H9 (cell line): Measurements from ENCODE around the gene INTS4. TPM values are rescaled to one million over a fixed set of nuclear protein-coding genes. Genes with fewer than 3 reads are reported as not detected.
A peak's percentile ranks its signal among the peaks of the same experiment; 100 is the strongest.

ENCODE experiments used
- DNase-seq: peaks from one replicate; pipeline ENCODE4 v3.0.0-alpha.2; 2017
- H2AFZ ChIP-seq: one replicate; pipeline ENCODE4 v1.6.1; 2013; ENCODE audit warnings: mild to moderate bottlenecking, low read length, control low read depth, moderate library complexity
- H2AK5ac ChIP-seq: 2 replicates; pipeline ENCODE4 v1.6.1; 2013; ENCODE audit warnings: low read length, control low read depth, mixed read lengths; ENCODE audit not compliant: insufficient read length
- H2BK120ac ChIP-seq: one replicate; pipeline ENCODE4 v1.6.1; 2013; ENCODE audit warnings: low read depth, mild to moderate bottlenecking, low read length, control low read depth, inconsistent platforms; ENCODE audit not compliant: poor library complexity, severe bottlenecking
- H2BK12ac ChIP-seq: 2 replicates; pipeline ENCODE4 v1.6.1; 2013; ENCODE audit warnings: low read length, control low read depth, mixed read lengths, low read depth; ENCODE audit not compliant: insufficient read length
- H2BK15ac ChIP-seq: 2 replicates; pipeline ENCODE4 v1.6.1; 2013; ENCODE audit warnings: low read depth, low read length, control low read depth
- H2BK20ac ChIP-seq: one replicate; pipeline ENCODE4 v1.6.1; 2013; ENCODE audit warnings: low read depth, mild to moderate bottlenecking, low read length, control low read depth, inconsistent platforms; ENCODE audit not compliant: poor library complexity, severe bottlenecking
- H2BK5ac ChIP-seq: 2 replicates; pipeline ENCODE4 v1.6.1; 2013; ENCODE audit warnings: low read length, control low read depth, mixed read lengths; ENCODE audit not compliant: insufficient read length
- H3K14ac ChIP-seq: 2 replicates; pipeline ENCODE4 v1.6.1; 2013; ENCODE audit warnings: low read length, control low read depth; ENCODE audit not compliant: insufficient read depth
- H3K18ac ChIP-seq: 2 replicates; pipeline ENCODE4 v1.6.1; 2013; ENCODE audit warnings: low read depth, mild to moderate bottlenecking, mixed read lengths, low read length, control low read depth; ENCODE audit not compliant: insufficient read length
- H3K23ac ChIP-seq: 2 replicates; pipeline ENCODE4 v1.6.1; 2013; ENCODE audit warnings: low read length, control low read depth, mixed read lengths, low read depth; ENCODE audit not compliant: insufficient read length
- H3K23me2 ChIP-seq: 2 replicates; pipeline ENCODE4 v1.6.1; 2013; ENCODE audit warnings: low read depth, mild to moderate bottlenecking, mixed read lengths, low read length, control low read depth; ENCODE audit not compliant: insufficient read length, poor library complexity, severe bottlenecking
- H3K27ac ChIP-seq: 2 replicates; pipeline ENCODE4 v1.5.1; 2013; ENCODE audit warnings: low read length, control low read depth, mixed read lengths, low read depth; ENCODE audit not compliant: insufficient read length
- H3K27me3 ChIP-seq: 2 replicates; pipeline ENCODE4 v1.6.1; 2013; ENCODE audit warnings: low read length, control low read depth, inconsistent platforms; ENCODE audit not compliant: insufficient read depth
- H3K4ac ChIP-seq: 2 replicates; pipeline ENCODE4 v1.6.1; 2013; ENCODE audit warnings: low read depth, mild to moderate bottlenecking, control low read depth, inconsistent platforms, low read length, moderate library complexity
- H3K4me1 ChIP-seq: 2 replicates; pipeline ENCODE4 v1.6.1; 2013; ENCODE audit warnings: low read length, control low read depth, inconsistent platforms; ENCODE audit not compliant: insufficient read depth
- H3K4me2 ChIP-seq: 2 replicates; pipeline ENCODE4 v1.6.1; 2013; ENCODE audit warnings: low read length, control low read depth, mixed read lengths; ENCODE audit not compliant: insufficient read length, insufficient read depth
- H3K56ac ChIP-seq: 2 replicates; pipeline ENCODE4 v1.6.1; 2013; ENCODE audit warnings: low read depth, mild to moderate bottlenecking, mixed read lengths, low read length, control low read depth; ENCODE audit not compliant: insufficient read length
- H3K79me1 ChIP-seq: 2 replicates; pipeline ENCODE4 v1.6.1; 2013; ENCODE audit warnings: low read depth, mild to moderate bottlenecking, moderate library complexity, low read length, control low read depth, inconsistent platforms; ENCODE audit not compliant: insufficient read depth, poor library complexity, severe bottlenecking
- H3K79me2 ChIP-seq: 2 replicates; pipeline ENCODE4 v1.6.1; 2013; ENCODE audit warnings: low read length, control low read depth, inconsistent platforms; ENCODE audit not compliant: insufficient read depth
- H3K9ac ChIP-seq: 2 replicates; pipeline ENCODE4 v1.6.1; 2013; ENCODE audit warnings: low read length, control low read depth, mixed read lengths; ENCODE audit not compliant: insufficient read length; ENCODE audit errors: extremely low read depth
- H3K9me3 ChIP-seq: one replicate; pipeline ENCODE4 v1.6.1; 2013; ENCODE audit warnings: low read depth, low read length, inconsistent platforms; ENCODE audit not compliant: control insufficient read depth
- H3T11ph ChIP-seq: one replicate; pipeline ENCODE4 v1.6.1; 2013; ENCODE audit warnings: mild to moderate bottlenecking, low read length, control low read depth, inconsistent platforms
- H4K20me1 ChIP-seq: one replicate; pipeline ENCODE4 v1.6.1; 2013; ENCODE audit not compliant: control insufficient read depth, insufficient read length, insufficient read depth
- H4K5ac ChIP-seq: 2 replicates; pipeline ENCODE4 v1.6.1; 2013; ENCODE audit warnings: low read depth, mild to moderate bottlenecking, mixed read lengths, low read length, control low read depth; ENCODE audit not compliant: insufficient read length
- H4K8ac ChIP-seq: replicated peaks from 2 replicates; pipeline ENCODE4 v1.6.1; 2013; ENCODE audit warnings: low read length, control low read depth, mixed read lengths, low read depth; ENCODE audit not compliant: insufficient read length
- H4K91ac ChIP-seq: 2 replicates; pipeline ENCODE4 v1.6.1; 2013; ENCODE audit warnings: low read depth, mild to moderate bottlenecking, moderate library complexity, mixed read lengths, low read length, control low read depth; ENCODE audit not compliant: insufficient read length
- H3K27ac Mint-ChIP-seq, 3 experiments: 2 replicates in 2 of 3; 3 replicates in 1 of 3; pipeline ENCODE4 v1.8.0; 2020 to 2021; ENCODE audit warnings: mixed read lengths in 3 of 3, mild to moderate bottlenecking in 1 of 3, moderate library complexity in 1 of 3
- H3K27me3 Mint-ChIP-seq: 2 replicates; pipeline ENCODE4 v1.8.0; 2021; ENCODE audit warnings: low read depth, mild to moderate bottlenecking, moderate library complexity, mixed read lengths
- H3K36me3 Mint-ChIP-seq, 3 experiments: 2 replicates in 2 of 3; 3 replicates in 1 of 3; pipeline ENCODE4 v1.8.0; 2020 to 2021; ENCODE audit warnings: low read depth in 3 of 3, mixed read lengths in 3 of 3; ENCODE audit not compliant: insufficient read depth in 1 of 3
- H3K4me1 Mint-ChIP-seq, 2 experiments: 2 replicates each; pipeline ENCODE4 v1.8.0; 2020; ENCODE audit warnings: mixed read lengths in 2 of 2
- H3K4me3 Mint-ChIP-seq, 2 experiments: 2 replicates in 1 of 2; 3 replicates in 1 of 2; pipeline ENCODE4 v1.8.0; 2020 to 2021; ENCODE audit warnings: mild to moderate bottlenecking in 2 of 2, mixed read lengths in 2 of 2, moderate library complexity in 1 of 2
- H3K9me3 Mint-ChIP-seq, 2 experiments: 2 replicates in 1 of 2; 3 replicates in 1 of 2; pipeline ENCODE4 v1.8.0; 2020; ENCODE audit warnings: mild to moderate bottlenecking in 2 of 2, mixed read lengths in 2 of 2, moderate library complexity in 1 of 2
- CTCF ChIP-seq: fragments of 200-600 bp; sonication (generic); conservative IDR thresholded peaks from 3 replicates; pipeline ENCODE4 v1.8.0; 2021; ENCODE audit warnings: antibody characterized with exemption, mild to moderate bottlenecking
- WGBS: extraction: QIAGEN DNeasy Blood & Tissue Kit; methylation state at CpG from one replicate; pipeline ENCODE4 v1.1.7; 2013; ENCODE audit warnings: missing lambda C conversion rate, low lambda C conversion rate, mixed read lengths; ENCODE audit not compliant: insufficient read length; ENCODE audit errors: extremely low coverage; 5-methylcytosine and 5-hydroxymethylcytosine counted together
- total RNA-seq: library from RNA; stranded (reverse); gene quantifications from 2 replicates; pipeline ENCODE4 v1.2.1, GENCODE V29; 2021

The INTS4 gene
- total RNA-seq, 1 experiment from 2014 or later, result 38.6 TPM

GRCh38 chr11:78039919-78040671, 45.6 kb upstream of the INTS4 start:
- H3K4me3 Mint-ChIP-seq, result no peak overlapping the region

More at GRCh38 chr11:78039919-78040671, 45.6 kb upstream of the INTS4 start:
- H3K4me1 Mint-ChIP-seq, result peaks cover 13 to 17% of the 10 kb centered on the region in 2 experiments
- Histone ChIP-seq H4K91ac (no peak overlapping the region), H2BK15ac (no peak overlapping the region), H2BK5ac (no peak overlapping the region), H4K5ac (no peak overlapping the region), H3K9ac (no peak overlapping the region), H3K23me2 (peaks cover 2% of the 10 kb centered on the region), H2BK120ac (no peak overlapping the region), H4K20me1 (no peaks in the 10 kb centered on the region), H3K79me2 (no peaks in the 10 kb centered on the region), H3T11ph (no peak overlapping the region), H3K18ac (no peak overlapping the region), H3K27ac (no peak overlapping the region), H3K27me3 (no peaks in the 10 kb centered on the region), H3K56ac (no peak overlapping the region), H4K8ac (no peak overlapping the region), H3K23ac (no peak overlapping the region), H3K9me3 (no peaks in the 10 kb centered on the region), H3K79me1 (no peaks in the 10 kb centered on the region), H2AK5ac (no peak overlapping the region), H2BK20ac (no peak overlapping the region), H3K4me1 (no peaks in the 10 kb centered on the region), H2AFZ (no peak overlapping the region), H3K4ac (no peak overlapping the region), H3K14ac (no peak overlapping the region), H2BK12ac (no peak overlapping the region), H3K4me2 (no peak overlapping the region)
- H3K36me3 Mint-ChIP-seq, result no peaks in the 10 kb centered on the region; a peak in 1 of 7 replicates
- peak overlapping the region; percentile 28 to 76 (median 34); a peak in 4 of 7 replicates for H3K27ac Mint-ChIP-seq
- WGBS, result no CpG with 5 or more reads among the region's 7 CpGs
- DNase-seq, result no peak
- no peaks in the 10 kb centered on the region; a peak in 1 of 5 replicates for H3K9me3 Mint-ChIP-seq
- H3K27me3 Mint-ChIP-seq, result no peaks in the 10 kb centered on the region
- TF ChIP-seq CTCF, result no peak
